ENCODE data around the gene MAST4. TPM values are rescaled to one million over a fixed set of nuclear protein-coding genes. Genes with fewer than 3 reads are reported as not detected.
"Not testable (repeated sequence)": the region's sequence is repeated elsewhere in the genome, so short reads cannot be mapped to it uniquely, and the experiment has no call there.

MAST4 gene
- total RNA-seq, 1 donor from 2014 or later = 56.9 TPM

DNA sequence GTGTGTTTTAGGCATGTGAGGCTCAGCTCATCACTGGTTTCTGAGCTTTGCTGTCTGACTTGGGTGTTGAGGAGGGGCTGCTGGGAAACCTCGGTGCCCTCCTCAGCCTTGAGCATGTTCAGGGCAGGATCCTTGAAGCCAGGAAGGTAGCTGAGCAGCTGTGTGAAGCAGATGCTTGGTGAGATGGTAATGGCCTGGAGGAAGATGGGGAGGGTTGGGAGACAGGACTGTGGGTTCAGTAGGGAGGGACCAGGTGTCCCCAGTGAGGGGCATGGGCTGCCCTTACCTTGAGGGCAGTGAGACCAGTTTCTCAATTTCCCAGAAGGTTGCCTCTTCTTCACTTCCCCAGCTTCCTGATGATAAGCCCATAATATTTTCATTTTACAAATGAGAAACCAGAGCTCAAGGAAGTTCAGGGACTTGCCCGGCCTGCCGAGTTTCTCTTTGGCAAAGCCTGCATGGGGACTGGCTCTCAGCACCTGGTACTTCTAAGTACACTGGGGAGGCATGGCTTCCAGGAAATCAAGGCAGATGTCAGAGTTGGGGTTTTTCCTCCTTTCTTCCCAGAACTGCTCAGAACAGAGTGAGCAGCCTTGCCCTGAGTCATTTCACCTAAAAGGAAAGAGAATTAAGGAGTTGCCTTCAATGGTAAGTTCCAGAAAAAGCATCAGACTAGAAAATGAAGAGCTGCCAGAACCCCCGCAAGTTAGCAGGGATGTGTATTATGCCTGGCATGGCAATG lies 225.7 kb downstream of the MAST4 start:
- no peak overlapping the region for H3K4me3 ChIP-seq
- no peaks in the 10 kb centered on the region for H3K36me3 ChIP-seq
- H3K4me1 ChIP-seq = no peaks in the 10 kb centered on the region
- H3K27me3 ChIP-seq (ENCODE audit: low read depth) = no peaks in the 10 kb centered on the region
- intact Hi-C loops (cut with DNase I) = no loop called here
- H3K9me3 ChIP-seq = no peaks in the 10 kb centered on the region
- TF ChIP-seq, protein P1, sequence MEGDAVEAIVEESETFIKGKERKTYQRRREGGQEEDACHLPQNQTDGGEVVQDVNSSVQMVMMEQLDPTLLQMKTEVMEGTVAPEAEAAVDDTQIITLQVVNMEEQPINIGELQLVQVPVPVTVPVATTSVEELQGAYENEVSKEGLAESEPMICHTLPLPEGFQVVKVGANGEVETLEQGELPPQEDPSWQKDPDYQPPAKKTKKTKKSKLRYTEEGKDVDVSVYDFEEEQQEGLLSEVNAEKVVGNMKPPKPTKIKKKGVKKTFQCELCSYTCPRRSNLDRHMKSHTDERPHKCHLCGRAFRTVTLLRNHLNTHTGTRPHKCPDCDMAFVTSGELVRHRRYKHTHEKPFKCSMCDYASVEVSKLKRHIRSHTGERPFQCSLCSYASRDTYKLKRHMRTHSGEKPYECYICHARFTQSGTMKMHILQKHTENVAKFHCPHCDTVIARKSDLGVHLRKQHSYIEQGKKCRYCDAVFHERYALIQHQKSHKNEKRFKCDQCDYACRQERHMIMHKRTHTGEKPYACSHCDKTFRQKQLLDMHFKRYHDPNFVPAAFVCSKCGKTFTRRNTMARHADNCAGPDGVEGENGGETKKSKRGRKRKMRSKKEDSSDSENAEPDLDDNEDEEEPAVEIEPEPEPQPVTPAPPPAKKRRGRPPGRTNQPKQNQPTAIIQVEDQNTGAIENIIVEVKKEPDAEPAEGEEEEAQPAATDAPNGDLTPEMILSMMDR (IDR thresholded peaks at IDR 0.05) = no peak
- ATAC-seq (peak; percentile 51 to 82), DNase-seq (no peak)
- H3K27ac ChIP-seq = no peak overlapping the region

- H3K27ac ChIP-seq; H3K36me3 ChIP-seq; intact Hi-C loops (cut with DNase I); H3K27me3 ChIP-seq (ENCODE audit: low read depth); H3K4me1 ChIP-seq; DNase-seq; H3K9me3 ChIP-seq; ATAC-seq; H3K4me3 ChIP-seq: not testable (repeated sequence)
Measured at GRCh38 chr5:66822906-66823305, 226.7 kb downstream of the MAST4 start.

- Histone ChIP-seq H3K4me3 (no peak overlapping the region), H3K27ac (no peak overlapping the region), H3K36me3 (no peaks in the 10 kb centered on the region), H3K27me3 (ENCODE audit: low read depth) (no peaks in the 10 kb centered on the region), H3K9me3 (no peaks in the 10 kb centered on the region), H3K4me1 (peaks cover 9% of the 10 kb centered on the region)
- DNase-seq (no peak), ATAC-seq (no peak)
- TF ChIP-seq, protein P1 (IDR thresholded peaks at IDR 0.05) = no peak
- intact Hi-C loops (cut with DNase I) = no loop called here
Measured at GRCh38 chr5:66824476-66824875, 228.3 kb downstream of the MAST4 start.

DNA sequence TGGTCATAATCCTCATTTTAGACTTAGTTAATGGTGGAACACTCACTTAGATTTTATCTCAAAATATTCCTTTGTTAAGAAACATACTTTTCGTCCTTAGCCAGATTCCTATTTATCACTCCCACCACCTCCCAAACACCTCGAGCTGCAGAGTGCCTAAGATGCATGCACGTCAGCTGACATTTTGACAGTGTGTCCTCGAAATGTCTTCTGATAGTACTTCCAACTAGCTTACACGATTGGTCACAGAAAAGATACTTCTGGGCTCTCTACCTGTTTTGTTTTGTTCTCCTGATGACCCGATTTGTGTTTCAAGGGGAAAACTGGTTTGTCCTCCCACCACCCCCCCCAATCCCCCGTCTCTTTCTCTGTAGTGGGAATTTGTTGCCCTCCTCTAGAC lies 230.1 kb downstream of the MAST4 start:
- TF ChIP-seq, protein P1 (IDR thresholded peaks at IDR 0.05) = no peak
- intact Hi-C loops (cut with DNase I) = no loop called here
- Histone ChIP-seq H3K36me3 (no peaks in the 10 kb centered on the region), H3K4me3 (no peak overlapping the region), H3K27ac (no peak overlapping the region), H3K27me3 (ENCODE audit: low read depth) (no peaks in the 10 kb centered on the region), H3K4me1 (peaks cover 19% of the 10 kb centered on the region), H3K9me3 (no peaks in the 10 kb centered on the region)
- ATAC-seq (no peak), DNase-seq (no peak)

- Histone ChIP-seq H3K4me3 (no peak overlapping the region), H3K4me1 (peaks cover 19% of the 10 kb centered on the region), H3K36me3 (no peaks in the 10 kb centered on the region), H3K27ac (no peak overlapping the region), H3K9me3 (no peaks in the 10 kb centered on the region), H3K27me3 (ENCODE audit: low read depth) (no peaks in the 10 kb centered on the region)
- TF ChIP-seq, protein P1 (IDR thresholded peaks at IDR 0.05) = no peak
- intact Hi-C loops (cut with DNase I) = no loop called here
- no peak for DNase-seq
- no peak for ATAC-seq
Measured at GRCh38 chr5:66826696-66827095, 230.5 kb downstream of the MAST4 start.

DNA sequence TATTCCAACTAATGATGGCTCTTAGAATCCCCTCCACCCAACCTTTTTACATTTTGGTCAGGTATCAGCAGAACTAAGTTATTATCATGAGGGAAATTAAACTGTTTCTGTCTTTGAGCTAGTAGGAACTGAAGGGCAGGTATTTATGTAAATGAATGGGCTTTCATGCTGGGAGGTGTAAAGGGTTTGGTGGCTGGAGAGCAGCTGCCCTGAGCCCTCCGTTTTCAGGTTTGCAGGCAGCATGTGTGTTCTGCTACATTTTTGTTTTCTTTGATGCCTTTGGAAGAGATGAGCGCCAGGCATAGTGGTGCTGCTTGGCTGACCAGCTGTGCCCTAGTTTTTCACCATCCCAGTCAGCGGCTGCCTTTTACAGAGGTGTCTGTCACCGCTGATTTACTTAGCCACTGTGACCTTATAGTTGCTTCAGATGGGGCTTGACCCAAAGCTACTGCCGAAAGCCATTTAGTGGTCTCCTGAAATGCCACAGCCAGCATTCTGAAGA lies 231.9 kb downstream of the MAST4 start:
- Histone ChIP-seq H3K36me3 (no peaks in the 10 kb centered on the region), H3K27ac (no peak overlapping the region), H3K27me3 (ENCODE audit: low read depth) (no peaks in the 10 kb centered on the region), H3K9me3 (no peaks in the 10 kb centered on the region), H3K4me3 (peak overlapping the region; percentile 51), H3K4me1 (peaks cover 19% of the 10 kb centered on the region)
- intact Hi-C loops (cut with DNase I) = no loop called here
- ATAC-seq = no peak
- no peak for DNase-seq
- TF ChIP-seq, protein P1 (IDR thresholded peaks at IDR 0.05) = no peak
